ENCODE measurements around the gene ZNF302.

DNA sequence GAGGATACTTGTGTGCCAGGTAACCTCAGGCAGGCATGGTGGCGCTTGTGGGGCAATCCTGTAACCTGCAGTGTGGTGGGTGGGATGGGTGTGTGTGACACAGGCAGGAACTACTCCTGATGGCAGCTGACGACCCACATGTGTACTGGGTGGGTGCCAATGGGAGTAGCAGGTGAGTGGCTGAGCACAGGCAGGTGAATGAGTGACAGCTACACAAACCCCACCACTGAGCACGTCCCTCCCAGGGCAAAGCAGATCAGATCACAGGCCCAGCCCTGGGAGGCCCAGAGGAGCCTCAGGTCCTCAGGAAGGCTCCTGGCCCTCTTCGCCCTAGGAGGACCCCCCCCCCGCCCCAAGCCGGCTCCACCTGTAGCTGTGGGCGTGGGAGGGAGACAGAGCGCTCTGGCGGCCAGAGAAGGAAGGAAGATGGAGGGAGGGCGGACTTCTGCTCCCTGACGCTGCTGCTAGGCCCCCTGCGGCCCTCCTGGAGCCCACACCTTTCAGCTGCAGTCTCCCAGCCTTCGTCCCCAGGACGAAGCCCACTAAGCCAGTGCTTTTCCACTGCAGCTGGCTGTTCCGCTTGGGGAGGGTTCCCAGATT is 55.2 kb downstream of the ZNF302 start:
- TF ChIP-seq CTCF (IDR thresholded peaks at IDR 0.05): no peak
- no peak for TF ChIP-seq POLR2A (IDR thresholded peaks at IDR 0.05)
- no peak for TF ChIP-seq EP300 (IDR thresholded peaks at IDR 0.05)
